Panc1 (cell line): Measurements from ENCODE around the gene TBKBP1. TPM values are rescaled to one million over a fixed set of nuclear protein-coding genes. Genes with fewer than 3 reads are reported as not detected.

ENCODE experiments used
- ATAC-seq: fragments of 200-7000 bp; cut with Tn5 transposase; 2 replicates; pipeline ENCODE4 v1.9.1; 2020; ENCODE audit warnings: mild to moderate bottlenecking, moderate library complexity
- BruUV-seq: library from RNA; stranded (reverse); fragments of 400-500 nt; replicated peaks from 2 replicates; lab custom pipeline; 2021; lab: Mats Ljungman, UMichigan
- CTCF ChIA-PET: fragments of 300-600 bp; sonication (Branson Sonifier 250); formaldehyde crosslinking; loops from one replicate; lab custom pipeline; 2022; ENCODE audit warnings: antibody characterized with exemption; lab: Charles Lee
- POLR2A ChIA-PET: fragments of 300-600 bp; sonication (Branson Sonifier 250); formaldehyde crosslinking; loops from one replicate; lab custom pipeline; 2022; ENCODE audit warnings: antibody characterized with exemption; lab: Charles Lee
- DNase-seq: peaks from one replicate; pipeline ENCODE4 v3.0.0-alpha.2; 2010; ENCODE audit warnings: low read depth, low spot score
- H3K27ac ChIP-seq: 2 replicates; pipeline ENCODE4 v1.5.1; 2011; ENCODE audit warnings: mild to moderate bottlenecking, low read length, inconsistent platforms
- H3K27me3 ChIP-seq: fragments of 200-500 bp; sonication (Bioruptor generic); 2 replicates; pipeline ENCODE4 v1.6.0; 2014; ENCODE audit warnings: low read length, inconsistent platforms; ENCODE audit not compliant: control insufficient read depth, insufficient read depth
- H3K36me3 ChIP-seq: fragments of 200-500 bp; sonication (Bioruptor generic); 2 replicates; pipeline ENCODE4 v1.5.1; 2014; ENCODE audit warnings: inconsistent platforms, mild to moderate bottlenecking, low read length, moderate library complexity; ENCODE audit not compliant: control insufficient read depth, insufficient read depth
- H3K4me1 ChIP-seq: 2 replicates; pipeline ENCODE4 v1.5.1; 2011; ENCODE audit warnings: inconsistent platforms, mild to moderate bottlenecking, low read length, moderate library complexity; ENCODE audit not compliant: control insufficient read depth, insufficient read depth
- H3K4me3 ChIP-seq, 2 experiments: 2 replicates each; pipeline ENCODE4 v1.5.1; 2011 to 2012; ENCODE audit warnings: low read depth in 2 of 2, low read length in 2 of 2, mild to moderate bottlenecking in 2 of 2, inconsistent platforms in 1 of 2, moderate library complexity in 1 of 2
- H3K9me3 ChIP-seq: fragments of 200-500 bp; sonication (Bioruptor generic); 2 replicates; pipeline ENCODE4 v1.5.1; 2014; ENCODE audit warnings: low read depth, mild to moderate bottlenecking, inconsistent platforms, low read length, moderate library complexity; ENCODE audit not compliant: control insufficient read depth, insufficient read depth
- SIN3A ChIP-seq: IDR thresholded peaks from 2 replicates; pipeline ENCODE4 v1.6.1; 2012; ENCODE audit warnings: low read depth, mild to moderate bottlenecking, low read length, moderate library complexity, borderline replicate concordance; ENCODE audit not compliant: insufficient read depth
- TCF7L2 ChIP-seq: IDR thresholded peaks from 2 replicates; pipeline ENCODE4 v1.6.1; 2011; ENCODE audit warnings: mild to moderate bottlenecking, low read depth, low read length, inconsistent platforms
- in situ Hi-C: cut with HindIII; loops from 2 replicates; pipeline ENCODE4 v1.10.0; 2016; ENCODE audit warnings: low sequenced_read_pairs, low pct_unique_long_range_greater_than_20kb
- intact Hi-C: fragments of 100-400 bp; cut with micrococcal nuclease; formaldehyde crosslinking; loops from one replicate; pipeline ENCODE4 v1.10.0; 2022; ENCODE audit not compliant: unreplicated experiment
- total RNA-seq: library from RNA; stranded (reverse); gene quantifications from one replicate; pipeline ENCODE4 v1.2.1, GENCODE V29; 2021; ENCODE audit not compliant: unreplicated experiment
- TF ChIP-seq, protein P1 (sequence below), 2 experiments: IDR thresholded peaks; 2 replicates each; pipeline ENCODE4 v1.6.1; 2011 to 2012; ENCODE audit warnings: low read depth in 2 of 2, control low read depth in 1 of 2, low read length in 1 of 2, mild to moderate bottlenecking in 1 of 2, moderate library complexity in 1 of 2; ENCODE audit not compliant: insufficient read depth in 1 of 2
- TF ChIP-seq, protein P2 (sequence below): fragments of 450-650 bp; IDR thresholded peaks from 2 replicates; pipeline ENCODE4 v1.5.1; 2017; ENCODE audit warnings: mild to moderate bottlenecking

TBKBP1 gene
- total RNA-seq, 1 experiment from 2014 or later = 12.0 TPM

DNA sequence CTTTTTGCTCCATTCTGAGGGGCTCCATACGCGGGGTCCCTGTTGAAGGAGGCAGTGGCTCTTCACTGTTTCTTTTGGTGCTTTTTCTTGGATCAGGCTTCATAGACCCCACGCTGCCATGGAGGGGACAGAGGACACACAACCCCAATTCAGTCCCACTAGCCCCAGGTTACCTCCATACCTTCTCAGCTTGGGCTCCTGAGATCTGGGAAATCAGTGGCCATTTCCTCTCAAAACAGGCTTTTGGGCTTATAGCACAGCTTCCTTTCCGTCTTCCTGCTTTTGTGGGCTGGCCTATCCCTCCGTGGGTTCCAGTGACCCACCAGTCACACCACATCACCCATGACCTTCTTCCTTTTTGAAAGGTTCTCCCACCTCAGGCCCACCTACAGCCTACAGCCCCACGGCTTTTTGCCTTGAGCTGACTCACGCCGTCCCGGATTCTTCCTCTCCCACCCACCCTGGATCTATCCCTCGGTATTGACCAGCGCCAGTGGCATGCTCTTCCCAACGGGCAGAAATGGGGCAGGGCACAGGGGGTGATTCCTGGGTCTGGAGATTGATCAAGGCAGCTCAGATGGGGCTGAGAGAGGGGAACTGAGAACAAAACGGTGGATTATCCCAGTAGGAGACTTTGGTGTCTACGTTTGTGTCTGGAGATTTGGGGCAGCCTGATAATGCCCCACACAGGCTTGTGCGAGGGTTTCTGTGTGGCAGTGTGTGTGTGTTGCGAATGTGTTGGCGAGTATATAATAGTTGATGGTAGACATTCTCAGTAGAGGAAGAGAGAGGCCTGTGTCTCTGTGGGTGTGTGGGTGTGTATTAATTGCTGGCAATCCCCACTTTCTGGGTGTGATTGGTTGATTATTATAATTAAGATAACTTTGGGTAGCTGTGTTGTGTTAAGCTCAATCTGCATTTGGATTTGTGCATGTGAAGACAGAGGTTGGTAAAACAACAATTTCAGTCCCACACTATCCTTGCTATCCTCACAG lies 42.8 kb downstream of the TBKBP1 start:
- no peak for ATAC-seq
- Histone ChIP-seq H3K36me3 (no peaks in the 10 kb centered on the region), H3K4me1 (no peaks in the 10 kb centered on the region), H3K9me3 (no peaks in the 10 kb centered on the region), H3K27me3 (peaks cover 8% of the 10 kb centered on the region; the same call in 1 of the 2 replicates), H3K27ac (no peak overlapping the region), H3K4me3 (no peak overlapping the region)
- TF ChIP-seq SIN3A = no peak
- TF ChIP-seq, protein P1, sequence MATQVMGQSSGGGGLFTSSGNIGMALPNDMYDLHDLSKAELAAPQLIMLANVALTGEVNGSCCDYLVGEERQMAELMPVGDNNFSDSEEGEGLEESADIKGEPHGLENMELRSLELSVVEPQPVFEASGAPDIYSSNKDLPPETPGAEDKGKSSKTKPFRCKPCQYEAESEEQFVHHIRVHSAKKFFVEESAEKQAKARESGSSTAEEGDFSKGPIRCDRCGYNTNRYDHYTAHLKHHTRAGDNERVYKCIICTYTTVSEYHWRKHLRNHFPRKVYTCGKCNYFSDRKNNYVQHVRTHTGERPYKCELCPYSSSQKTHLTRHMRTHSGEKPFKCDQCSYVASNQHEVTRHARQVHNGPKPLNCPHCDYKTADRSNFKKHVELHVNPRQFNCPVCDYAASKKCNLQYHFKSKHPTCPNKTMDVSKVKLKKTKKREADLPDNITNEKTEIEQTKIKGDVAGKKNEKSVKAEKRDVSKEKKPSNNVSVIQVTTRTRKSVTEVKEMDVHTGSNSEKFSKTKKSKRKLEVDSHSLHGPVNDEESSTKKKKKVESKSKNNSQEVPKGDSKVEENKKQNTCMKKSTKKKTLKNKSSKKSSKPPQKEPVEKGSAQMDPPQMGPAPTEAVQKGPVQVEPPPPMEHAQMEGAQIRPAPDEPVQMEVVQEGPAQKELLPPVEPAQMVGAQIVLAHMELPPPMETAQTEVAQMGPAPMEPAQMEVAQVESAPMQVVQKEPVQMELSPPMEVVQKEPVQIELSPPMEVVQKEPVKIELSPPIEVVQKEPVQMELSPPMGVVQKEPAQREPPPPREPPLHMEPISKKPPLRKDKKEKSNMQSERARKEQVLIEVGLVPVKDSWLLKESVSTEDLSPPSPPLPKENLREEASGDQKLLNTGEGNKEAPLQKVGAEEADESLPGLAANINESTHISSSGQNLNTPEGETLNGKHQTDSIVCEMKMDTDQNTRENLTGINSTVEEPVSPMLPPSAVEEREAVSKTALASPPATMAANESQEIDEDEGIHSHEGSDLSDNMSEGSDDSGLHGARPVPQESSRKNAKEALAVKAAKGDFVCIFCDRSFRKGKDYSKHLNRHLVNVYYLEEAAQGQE (IDR thresholded peaks at IDR 0.05; ENCODE audit: insufficient read depth in 1 of 2, low read depth in 2 of 2, low read length in 1 of 2) = no peak
- CTCF ChIA-PET = no interaction called here
- no peak for DNase-seq
- intact Hi-C loops = no loop called here
- POLR2A ChIA-PET = no interaction called here
- no TSS peak for BruUV-seq
- in situ Hi-C loops = no loop called here

DNA sequence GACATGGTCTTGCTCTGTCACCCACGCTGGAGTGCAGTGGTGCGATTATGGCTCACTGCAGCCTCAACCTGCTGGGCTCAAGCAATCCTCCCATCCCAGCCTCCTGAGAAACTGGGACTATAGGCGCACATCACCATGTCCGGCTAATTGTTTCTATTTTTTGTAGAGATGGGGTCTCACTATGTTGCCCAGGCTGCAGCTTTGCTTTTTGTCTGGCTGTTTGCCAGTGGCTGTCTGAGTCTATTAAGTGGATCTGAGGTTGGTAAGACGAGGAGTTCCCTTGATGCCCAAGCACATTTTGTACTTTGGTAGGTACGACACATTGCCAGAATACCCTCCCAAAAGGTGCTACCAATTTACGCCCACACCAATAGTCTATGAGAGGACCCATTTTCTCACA lies 44.2 kb downstream of the TBKBP1 start:
- H3K4me3 ChIP-seq = no peak overlapping the region
- ChIA-PET CTCF (interaction anchor here (0.5 to 0.7 kb wide), 2 partner anchors 64 to 93 kb away, joined by 3 read pairs; partner anchors contain the start of genes LRRC46 and MRPL10), POLR2A (no interaction called here)
- no TSS peak for BruUV-seq
- no peaks in the 10 kb centered on the region for H3K36me3 ChIP-seq
- no peak for ATAC-seq
- no peaks in the 10 kb centered on the region for H3K9me3 ChIP-seq
- intact Hi-C loops (no loop called here), in situ Hi-C loops (no loop called here)
- TF ChIP-seq, protein P1 (IDR thresholded peaks at IDR 0.05; ENCODE audit: insufficient read depth in 1 of 2, low read depth in 2 of 2, low read length in 1 of 2) = no peak
- TF ChIP-seq, protein P2, sequence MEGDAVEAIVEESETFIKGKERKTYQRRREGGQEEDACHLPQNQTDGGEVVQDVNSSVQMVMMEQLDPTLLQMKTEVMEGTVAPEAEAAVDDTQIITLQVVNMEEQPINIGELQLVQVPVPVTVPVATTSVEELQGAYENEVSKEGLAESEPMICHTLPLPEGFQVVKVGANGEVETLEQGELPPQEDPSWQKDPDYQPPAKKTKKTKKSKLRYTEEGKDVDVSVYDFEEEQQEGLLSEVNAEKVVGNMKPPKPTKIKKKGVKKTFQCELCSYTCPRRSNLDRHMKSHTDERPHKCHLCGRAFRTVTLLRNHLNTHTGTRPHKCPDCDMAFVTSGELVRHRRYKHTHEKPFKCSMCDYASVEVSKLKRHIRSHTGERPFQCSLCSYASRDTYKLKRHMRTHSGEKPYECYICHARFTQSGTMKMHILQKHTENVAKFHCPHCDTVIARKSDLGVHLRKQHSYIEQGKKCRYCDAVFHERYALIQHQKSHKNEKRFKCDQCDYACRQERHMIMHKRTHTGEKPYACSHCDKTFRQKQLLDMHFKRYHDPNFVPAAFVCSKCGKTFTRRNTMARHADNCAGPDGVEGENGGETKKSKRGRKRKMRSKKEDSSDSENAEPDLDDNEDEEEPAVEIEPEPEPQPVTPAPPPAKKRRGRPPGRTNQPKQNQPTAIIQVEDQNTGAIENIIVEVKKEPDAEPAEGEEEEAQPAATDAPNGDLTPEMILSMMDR = no peak
- no peak for TF ChIP-seq TCF7L2
- DNase-seq = no peak
- H3K27ac ChIP-seq = no peak overlapping the region
- H3K4me1 ChIP-seq = no peaks in the 10 kb centered on the region
- no peaks in the 10 kb centered on the region; the same call in 1 of the 2 replicates for H3K27me3 ChIP-seq
